NCI-H460 (cell line): ENCODE results near the gene PCIF1. TPM values are rescaled to one million over a fixed set of nuclear protein-coding genes. Genes with fewer than 3 reads are reported as not detected.
A peak's percentile ranks its signal among the peaks of the same experiment; 100 is the strongest.
"Not testable (repeated sequence)": the region's sequence is repeated elsewhere in the genome, so short reads cannot be mapped to it uniquely, and the experiment has no call there.

ENCODE experiments used
- DNase-seq: peaks from one replicate; pipeline ENCODE4 v3.0.0-alpha.2; 2016; ENCODE audit warnings: low read depth; ENCODE audit errors: extremely low read depth
- total RNA-seq: library from RNA; depleted of rRNA; stranded (reverse); fragments of >200 nt; shearing (Covaris generic); gene quantifications from 2 replicates; pipeline ENCODE4 v1.2.3, GENCODE V29; 2014

Gene PCIF1
- total RNA-seq, 1 experiment from 2014 or later = 13.2 TPM

DNA sequence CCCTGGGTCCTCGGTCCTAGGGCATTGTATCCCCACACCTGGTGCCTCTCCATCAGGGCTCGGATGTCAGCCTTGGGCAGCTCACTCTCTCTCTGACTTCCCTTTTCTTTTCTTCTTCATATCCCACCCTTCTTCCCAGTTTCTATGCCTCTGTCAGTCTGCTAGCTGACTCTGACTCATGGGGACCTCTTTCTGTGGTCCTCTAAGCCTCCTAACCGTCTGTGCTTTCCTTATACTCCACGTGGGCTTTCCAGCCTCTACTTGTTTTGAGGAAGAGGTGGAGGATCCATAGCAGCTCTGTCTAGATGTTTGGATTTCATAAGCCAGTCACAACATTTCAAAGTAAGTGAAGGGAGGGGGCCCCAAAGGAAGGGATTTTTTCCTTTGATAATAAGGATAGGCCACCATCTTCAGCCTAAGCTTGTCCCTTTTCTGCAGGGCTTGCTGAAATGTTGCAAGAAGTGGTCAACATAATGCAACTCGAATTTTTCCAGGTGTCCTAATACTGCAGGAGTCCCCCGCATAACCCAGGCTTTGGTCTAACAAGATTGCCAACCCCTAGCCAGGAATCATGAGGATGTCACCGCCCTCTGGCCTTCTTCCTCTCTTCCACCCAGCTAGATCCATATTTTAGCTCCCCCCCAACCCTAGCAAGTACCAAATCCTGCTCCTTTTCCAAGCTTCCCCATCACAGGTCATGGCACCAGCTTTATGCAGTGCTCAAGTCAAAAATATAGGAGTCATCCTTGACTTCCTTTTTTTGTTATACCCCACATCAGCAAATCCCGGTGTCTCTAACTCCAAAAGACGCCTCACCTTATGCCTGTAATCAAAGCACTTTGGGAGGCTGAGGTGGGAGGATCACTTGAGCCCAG is 13.8 kb upstream of the PCIF1 start:
- DNase-seq = no peak

DNA sequence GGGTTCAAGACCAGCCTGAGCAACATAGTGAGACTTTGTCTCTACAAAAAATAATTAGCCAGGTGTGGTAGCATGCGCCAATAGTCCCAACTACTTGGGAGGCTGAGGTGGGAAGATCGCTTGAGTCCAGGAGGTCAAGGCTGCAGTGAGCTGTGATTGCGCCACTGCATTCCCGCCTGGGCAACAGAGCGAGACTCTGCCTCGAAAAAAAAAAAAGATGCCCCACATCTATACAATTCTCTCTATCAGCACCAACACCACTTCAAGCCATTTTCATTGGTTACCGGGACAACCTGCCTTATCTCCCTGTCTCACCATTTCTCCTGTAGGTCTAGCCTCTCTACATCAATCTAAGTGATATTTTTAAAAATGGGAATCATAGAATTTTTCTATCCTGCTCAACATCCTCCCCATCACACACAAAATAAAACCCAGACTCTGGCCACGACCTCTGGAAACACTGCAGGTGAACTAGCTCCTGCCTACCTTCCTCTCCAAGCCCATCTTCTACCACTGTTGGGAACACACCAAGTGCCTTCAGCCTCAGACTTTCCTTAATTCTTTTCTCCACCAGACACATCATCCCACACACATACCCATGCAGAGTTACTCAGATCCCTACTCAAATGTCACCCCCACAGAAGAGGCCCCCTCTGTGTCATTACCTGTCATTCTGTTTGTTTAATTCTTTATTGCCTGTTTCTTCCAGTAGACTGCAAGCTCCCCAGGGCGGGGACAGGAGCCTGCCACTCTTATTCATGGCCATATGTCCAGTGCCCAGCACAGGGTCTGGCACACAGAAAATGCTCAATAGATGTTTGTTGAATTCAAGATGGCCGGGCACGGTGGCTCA is 12.9 kb upstream of the PCIF1 start:
- no peak for DNase-seq

DNA sequence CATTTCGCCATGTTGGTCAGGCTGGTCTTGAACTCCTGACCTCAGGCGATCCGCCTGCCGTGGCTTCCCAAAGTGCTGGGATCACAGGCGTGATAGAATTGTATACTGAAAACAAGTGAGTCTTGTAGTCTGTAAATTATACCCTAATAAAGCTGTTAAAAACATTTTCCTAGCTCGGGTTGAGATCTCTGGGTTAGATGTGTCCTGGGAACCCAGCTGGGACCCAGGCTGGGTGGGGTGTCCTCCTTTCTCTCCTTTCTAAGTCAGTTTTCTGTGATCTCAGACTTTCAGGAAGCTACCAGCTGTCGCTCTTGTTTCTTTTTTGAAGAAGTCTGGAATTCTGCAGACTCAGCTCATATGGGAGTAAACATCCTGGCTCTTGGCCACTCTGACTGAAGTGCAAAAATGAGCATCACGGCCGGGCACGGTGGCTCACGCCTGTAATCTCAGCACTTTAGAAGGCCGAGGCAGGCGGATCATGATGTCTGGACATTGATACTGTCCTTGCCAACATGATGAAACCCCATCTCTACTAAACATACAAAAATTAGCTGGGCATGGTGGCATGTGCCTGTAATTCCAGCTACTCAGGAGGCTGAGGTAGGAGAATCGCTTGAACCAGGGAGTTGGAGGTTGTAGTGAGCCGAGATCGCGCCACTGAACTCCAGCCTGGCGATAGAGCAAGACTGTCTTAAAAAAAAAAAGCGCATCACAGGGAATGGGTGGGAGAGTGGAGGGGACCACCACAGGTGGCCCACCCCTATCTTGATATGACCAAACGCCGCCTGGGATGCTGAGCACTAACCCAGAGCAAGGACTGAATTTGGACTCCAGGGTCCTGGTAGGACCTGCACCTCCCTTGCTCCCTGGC is 9.9 kb upstream of the PCIF1 start:
- no peak for DNase-seq

DNA sequence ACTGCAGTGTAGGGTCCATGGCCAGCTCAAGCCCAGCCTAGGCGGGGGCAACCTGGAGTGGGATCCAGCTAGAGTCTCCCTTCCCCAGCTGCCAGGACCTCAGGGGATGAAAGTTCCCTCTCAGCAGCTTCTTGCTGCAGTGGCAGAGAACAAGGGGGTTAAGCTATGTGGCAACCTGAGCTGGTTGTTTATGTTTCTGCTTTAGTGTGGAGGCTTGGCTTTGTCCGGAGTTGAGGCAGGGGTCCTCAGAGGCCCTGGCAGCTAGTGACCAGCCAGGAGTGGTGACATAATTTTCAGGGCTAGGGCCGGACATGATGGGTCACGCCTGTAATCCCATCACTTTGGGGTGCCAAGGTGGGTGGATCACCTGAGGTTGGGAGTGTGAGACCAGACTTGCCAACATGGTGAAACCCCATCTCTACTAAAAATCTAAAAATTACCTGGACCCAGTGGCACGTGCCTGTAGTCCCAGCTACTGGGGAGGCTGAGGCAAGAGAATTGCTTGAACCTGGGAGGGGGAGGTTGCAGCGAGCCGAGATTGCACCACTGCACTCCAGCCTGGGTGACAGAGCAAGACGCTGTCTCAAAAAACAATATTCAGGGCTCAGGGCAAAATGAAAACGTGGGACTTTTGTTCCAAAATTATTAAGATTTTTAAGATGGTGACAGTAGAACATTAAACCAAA is 8.5 kb upstream of the PCIF1 start:
- DNase-seq = no peak

DNA sequence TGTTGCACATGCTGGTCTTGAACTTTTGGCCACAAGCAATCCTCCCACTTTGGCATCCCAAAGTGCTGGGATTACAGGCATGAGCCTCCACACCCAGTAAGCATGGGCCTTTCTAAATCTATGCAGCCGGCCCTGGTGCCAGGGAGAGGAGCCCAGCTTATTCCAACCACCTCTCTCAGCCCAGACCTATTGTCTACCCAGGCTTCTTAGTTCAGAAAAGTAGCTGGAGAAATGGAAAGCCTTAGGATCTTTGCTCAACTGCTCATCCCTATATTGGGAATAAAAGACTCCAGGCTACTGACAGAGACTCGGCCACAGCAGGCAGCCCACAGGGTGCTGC is 7.8 kb upstream of the PCIF1 start:
- no peak for DNase-seq

GRCh38 chr20:45927071-45927878 is 7.2 kb upstream of the PCIF1 start:
- DNase-seq = no peak

GRCh38 chr20:45931680-45932079 is 2.8 kb upstream of the PCIF1 start:
- DNase-seq = not testable (repeated sequence)

DNA sequence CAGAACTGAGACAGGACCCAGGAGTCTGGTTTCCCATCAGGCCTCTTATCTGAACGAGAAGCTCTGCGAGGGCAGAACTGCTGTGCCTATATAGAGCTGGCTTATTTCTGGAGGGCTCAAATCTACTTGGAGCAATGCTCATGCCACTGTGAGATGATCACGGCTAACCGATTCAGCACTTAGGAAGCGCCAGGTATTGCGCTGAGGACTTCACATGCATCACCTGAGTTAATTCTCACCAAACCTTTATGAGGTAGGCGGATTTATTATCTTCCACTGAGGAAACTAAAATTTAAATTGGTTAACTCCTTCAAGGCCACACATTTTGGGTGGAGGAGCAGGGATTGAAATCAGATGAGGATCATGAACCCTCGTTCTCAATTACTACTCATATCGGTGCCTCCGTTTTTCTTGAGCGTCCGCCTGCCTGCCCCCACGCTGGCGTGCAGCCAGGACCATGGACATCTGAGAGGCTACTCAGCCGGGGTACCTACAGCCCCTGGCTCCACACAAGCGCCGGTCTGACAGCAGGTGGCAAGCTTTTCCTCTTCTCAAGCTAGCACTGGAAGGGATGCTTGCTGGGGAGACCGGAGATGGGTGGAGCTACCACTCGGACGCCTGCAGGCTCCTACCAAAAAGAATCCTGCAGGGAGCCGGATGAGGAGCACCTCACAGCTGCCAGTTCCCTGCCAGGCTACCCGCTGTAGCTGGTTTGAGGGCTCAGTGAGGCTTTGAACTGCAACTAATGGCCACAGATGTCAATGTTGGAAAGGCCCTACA is 1.0 kb upstream of the PCIF1 start:
- DNase-seq = peak; percentile 65

GRCh38 chr20:45934046-45934585 is 367 bp upstream of the PCIF1 start:
- DNase-seq = no peak

GRCh38 chr20:45935416-45936046 is 1.0 kb downstream of the PCIF1 start:
- DNase-seq = no peak

DNA sequence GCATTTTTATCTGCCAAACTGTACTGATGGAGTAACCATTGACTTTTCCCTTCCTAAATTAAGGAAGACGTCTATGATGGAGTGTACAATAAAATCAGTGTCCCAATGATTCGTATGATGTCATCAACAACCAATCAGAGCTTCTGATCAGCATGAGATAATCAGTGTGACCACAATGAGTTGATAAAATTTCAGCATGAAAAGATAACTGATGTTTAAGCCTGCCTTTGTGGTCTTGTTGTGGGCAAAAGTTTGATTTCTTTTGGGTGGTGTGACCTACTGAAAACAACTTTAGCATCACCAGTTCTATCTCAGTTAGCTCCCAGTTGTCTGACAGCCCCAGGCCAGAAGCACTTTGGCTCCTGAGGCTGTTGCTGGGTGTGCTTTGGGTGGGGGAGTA is 3.3 kb downstream of the PCIF1 start:
- DNase-seq = no peak

DNA sequence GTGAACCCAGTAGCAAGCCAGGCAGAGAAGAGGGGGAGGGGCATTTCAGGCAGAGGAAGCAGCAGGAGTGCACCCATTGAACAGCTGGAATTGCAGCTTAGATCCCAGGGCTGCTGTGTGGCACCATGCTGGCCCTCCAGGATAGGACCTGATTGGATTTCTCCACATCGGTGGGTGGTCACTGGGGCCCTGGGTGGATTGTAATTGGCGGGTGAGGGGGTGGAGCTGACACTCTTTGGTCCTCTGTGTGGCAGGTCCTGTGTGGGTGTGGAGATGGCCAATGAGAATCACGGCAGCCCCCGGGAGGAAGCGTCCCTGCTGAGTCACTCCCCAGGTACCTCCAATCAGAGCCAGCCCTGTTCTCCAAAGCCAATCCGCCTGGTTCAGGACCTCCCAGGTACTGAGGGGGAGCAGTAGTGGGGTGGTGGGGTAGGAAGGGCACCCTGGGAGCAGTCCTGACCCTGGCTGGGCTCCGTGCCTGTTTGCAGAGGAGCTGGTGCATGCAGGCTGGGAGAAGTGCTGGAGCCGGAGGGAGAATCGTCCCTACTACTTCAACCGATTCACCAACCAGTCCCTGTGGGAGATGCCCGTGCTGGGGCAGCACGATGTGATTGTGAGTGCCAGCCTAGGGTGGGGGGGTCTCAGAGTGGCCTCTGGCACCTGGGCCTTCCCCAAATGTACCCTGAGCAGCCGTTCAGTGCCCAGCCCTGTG is 4.4 kb downstream of the PCIF1 start:
- DNase-seq = no peak

DNA sequence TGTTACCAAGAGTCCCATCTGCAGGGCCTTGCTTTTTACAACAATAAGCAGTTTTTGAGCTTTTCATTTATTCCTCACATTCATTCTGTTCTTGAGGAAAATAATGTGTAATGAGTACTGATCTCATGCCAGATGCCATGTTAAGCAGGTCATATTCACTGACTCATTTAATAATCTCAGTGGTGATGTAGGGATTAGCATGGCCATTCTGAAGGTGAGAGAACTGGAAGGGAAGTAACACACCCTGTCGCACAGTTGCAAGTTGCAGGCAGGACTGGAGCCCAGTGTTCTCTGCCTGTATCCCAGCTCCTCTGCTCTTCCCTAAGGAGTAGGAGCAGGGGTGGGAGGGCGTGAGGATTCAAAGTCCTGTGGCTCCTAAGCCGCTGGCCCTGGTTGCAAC is 5.6 kb downstream of the PCIF1 start:
- no peak for DNase-seq

DNA sequence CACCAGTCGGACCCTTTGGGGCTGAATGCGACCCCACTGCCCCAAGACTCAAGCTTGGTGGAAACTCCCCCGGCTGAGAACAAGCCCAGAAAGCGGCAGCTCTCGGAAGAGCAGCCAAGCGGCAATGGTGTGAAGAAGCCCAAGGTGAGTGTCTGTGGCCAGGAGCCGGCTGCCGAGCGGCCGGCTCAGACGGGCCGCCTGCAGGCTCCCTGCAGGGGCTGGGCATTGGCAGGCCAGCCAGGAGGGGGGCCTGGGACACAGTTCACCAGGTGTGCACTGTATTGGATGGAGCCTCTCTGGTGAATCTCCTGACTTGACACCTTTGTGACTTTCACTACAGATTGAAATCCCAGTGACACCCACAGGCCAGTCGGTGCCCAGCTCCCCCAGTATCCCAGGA is 6.0 kb downstream of the PCIF1 start:
- no peak for DNase-seq

GRCh38 chr20:45943613-45944012 is 9.1 kb downstream of the PCIF1 start:
- no peak for DNase-seq

GRCh38 chr20:45944151-45944964 is 9.9 kb downstream of the PCIF1 start:
- DNase-seq = peak; percentile 51
